ENCODE results near the gene PRSS36. TPM values are rescaled to one million over a fixed set of nuclear protein-coding genes. Genes with fewer than 3 reads are reported as not detected.
"Not testable (repeated sequence)": the region's sequence is repeated elsewhere in the genome, so short reads cannot be mapped to it uniquely, and the experiment has no call there.

Gene PRSS36
- total RNA-seq, result 1.5 TPM

DNA sequence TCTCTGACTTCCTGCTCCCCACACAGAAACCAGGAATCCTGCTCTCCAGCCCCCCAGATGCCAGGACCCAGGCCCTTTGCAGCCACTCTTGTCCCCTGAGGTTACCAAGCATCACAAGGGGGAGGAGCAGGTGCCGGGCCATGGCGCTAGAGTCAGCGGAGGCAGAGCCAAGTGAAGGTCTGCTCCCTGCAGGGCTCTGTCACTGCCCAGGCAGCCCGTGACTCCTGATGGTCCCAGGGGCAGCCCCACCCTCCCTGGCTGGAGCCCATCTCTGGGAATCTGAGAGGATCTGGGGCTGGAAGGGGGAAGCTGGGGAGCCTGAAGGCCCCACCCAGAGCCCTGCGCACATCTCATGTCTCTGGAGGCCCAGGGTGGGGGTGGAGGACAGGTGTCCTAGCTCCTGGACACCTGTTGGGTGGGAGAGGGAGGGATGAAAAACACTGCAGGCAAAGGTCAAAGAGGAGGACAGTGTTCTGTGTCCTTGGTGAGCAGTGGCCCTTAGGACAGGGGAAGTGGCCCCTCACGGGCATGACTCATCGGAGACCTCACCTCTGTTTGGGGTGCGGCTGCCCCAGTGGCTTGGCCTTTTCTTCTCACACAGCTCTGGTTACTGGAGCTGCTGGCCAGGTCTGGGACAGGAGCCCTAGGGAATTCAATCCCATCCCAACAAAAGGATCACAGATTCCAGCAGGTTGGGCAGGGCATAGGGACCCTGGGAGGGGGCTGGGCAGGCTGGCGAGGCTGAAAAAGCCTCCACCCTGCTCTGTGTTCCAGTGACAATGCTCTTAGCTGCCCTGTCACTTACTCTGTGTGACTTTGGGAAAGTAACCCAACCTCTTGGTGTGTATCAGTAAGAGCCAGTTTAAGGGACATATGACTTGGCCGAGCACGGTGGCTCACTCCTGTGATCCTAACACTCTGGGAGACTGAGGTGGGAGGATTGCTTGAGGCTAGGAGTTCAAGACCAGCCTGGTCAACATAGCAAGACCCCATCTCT is at the start of gene PRSS36:
Gene PRSS36 (minus strand): TSS at position 173 of the 997 bp plus-strand sequence. CDS start 31 bp downstream, at position 142.
- ATAC-seq (no peak), DNase-seq (ENCODE audit: low spot score) (no peak)

DNA sequence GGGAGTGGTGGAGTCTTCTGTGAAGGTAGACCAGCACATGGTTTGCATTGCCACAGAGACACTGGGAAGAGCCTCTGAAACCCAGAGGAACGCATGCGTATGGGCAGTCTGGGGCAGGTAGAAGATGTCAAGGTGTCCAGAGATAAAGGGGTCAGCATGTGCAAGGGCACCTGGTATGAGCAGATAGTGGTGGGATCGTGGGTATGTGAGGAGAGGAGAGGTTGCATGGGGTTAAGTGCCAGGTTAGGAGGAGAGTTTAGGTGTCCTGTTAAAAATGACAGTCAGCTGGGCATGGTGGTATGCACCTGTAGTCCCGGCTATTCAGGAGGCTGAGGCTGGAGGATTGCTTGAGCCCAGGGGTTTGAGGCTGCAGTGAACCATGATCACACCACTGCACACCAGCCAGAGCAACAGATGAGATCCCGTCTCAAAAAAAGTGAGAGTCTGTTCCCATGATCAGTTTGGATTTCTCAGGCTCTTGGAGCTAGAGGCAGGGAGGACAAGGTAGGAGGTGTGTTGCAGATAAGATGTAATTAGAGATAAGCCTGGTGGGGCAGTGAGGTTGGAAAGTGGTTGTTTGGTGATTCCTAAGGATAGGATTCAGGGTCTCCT is 49.7 kb upstream of the PRSS36 start:
- ATAC-seq (no peak), DNase-seq (ENCODE audit: low spot score) (no peak)

DNA sequence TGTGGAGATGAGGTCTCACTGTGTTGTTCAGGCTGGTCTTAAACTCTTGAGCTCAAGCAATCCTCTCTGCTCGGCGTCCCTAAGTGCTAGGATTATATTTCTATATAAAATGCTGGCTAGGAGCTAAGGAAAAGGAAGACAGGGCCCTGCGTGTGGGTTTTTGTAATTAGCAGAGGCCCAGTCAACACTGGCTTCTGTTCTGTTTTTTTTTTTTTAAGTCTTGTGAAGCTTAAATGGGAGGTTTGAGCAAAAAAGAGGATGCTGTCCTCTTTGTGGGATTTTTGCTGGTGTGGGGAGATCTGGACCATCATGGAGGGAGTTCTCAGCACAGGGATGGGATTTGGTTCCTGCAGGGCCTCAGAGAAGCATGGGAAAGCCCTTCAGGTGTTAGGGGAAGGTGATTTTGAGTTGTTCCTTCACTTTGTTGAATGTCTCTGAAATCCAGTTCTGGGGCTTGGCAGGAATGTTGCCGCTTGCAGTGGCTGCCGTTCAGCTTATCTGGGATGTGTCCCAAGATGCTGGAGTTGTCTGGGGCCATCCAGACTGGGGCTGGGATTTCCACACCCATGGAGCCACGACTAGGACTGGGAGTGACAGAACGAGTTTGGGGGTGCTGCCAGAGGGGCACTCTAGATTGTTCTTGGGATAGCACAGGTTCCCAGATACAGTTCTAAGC is 48.5 kb upstream of the PRSS36 start:
- ATAC-seq (no peak), DNase-seq (ENCODE audit: low spot score) (no peak)

DNA sequence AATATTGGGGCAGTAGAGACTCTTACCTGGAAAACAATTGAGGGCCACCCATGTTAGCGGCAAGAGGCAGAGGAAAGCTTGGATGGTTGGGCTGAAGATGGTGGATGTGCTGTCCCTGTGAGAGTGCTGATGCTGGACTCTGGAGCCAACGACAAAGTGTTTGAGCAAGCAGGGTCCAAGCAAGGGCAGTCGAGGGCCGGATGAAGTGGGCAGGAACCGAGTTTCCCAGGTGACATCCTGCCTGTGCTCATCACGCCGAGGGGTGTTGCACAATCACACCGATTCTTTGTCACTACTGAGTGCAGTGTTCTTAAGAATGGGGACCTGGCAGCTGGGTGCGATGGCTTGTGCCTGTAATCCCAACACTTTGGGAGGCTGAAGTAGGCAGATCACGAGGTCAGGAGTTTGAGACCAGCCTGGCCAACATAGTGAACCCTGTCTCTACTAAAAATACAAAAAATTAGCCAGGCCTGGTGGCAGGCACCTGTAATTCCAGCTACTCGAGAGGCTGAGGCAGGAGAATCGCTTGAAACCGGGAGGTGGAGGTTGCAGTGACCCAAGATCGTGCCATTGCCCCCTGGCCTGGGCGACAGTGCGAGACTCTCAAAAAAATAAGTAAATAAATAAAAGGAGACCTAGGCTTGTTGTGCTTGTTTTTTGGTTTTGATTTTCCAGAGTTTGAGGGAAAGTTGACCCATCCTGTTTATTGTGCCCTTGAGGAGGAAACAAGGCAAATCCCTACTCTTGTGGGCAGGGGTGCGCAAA is 46.6 kb upstream of the PRSS36 start:
- ATAC-seq (peak; percentile 19), DNase-seq (ENCODE audit: low spot score) (no peak)

DNA sequence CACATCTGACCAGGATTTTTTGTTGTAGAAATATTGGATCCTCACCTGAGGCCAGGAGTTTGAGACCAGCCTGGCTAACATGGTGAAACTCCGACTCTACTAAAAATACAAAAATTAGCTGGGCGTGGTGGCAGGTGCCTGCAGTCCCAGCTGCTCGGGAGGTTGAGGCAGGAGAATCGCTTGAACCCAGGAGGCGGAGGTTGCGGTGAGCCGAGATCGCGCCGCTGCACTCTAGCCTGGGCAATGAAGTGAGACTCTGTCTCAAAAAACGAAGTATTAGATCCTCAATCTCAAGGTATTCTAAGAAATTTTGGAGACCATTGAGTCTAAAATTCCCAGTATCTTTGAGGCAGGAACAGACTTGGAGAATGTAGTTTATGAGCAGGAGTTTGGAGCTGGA is 46.0 kb upstream of the PRSS36 start:
- not testable (repeated sequence) for ATAC-seq; DNase-seq (ENCODE audit: low spot score)

DNA sequence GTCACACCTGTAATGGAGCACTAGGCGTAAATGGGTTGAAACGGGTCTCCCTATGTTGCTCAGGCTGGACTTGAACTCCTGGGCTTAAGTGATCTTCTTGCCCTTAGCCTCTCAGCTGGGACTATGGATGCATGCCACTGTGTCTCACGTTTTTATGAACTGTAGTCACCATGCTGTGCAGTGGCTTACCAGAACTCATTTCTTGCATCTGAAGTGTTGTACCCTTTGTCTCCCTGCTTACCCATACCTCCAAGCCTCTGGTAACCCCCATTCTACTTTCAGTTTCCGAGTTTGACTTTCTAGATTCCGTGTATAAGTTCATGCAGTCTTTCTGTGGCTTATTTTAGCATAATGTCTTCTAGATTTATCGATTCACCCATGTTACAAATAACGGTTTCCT is 45.0 kb upstream of the PRSS36 start:
- ATAC-seq, result no peak
- DNase-seq (ENCODE audit: low spot score), result no peak

DNA sequence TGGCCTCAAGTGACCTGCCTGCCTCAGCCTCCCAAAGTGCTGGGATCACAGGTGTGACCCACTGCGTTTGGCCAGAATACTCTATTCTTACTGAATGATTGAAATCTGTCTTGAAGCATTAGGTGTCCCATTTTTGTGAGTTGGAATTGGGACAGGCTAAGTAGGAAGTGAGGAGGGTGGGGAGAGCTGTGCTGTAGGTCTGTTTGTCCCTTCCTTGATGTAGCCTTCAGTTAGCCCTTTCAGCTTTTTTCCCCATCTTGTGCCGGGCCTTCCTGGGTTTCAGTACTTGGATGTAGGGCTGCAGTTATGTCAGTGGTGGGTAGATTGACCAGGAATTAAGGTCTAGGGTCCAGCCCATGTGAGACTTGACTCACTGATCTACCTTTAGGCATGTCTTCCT is 44.0 kb upstream of the PRSS36 start:
- DNase-seq (ENCODE audit: low spot score) (no peak), ATAC-seq (no peak)

DNA sequence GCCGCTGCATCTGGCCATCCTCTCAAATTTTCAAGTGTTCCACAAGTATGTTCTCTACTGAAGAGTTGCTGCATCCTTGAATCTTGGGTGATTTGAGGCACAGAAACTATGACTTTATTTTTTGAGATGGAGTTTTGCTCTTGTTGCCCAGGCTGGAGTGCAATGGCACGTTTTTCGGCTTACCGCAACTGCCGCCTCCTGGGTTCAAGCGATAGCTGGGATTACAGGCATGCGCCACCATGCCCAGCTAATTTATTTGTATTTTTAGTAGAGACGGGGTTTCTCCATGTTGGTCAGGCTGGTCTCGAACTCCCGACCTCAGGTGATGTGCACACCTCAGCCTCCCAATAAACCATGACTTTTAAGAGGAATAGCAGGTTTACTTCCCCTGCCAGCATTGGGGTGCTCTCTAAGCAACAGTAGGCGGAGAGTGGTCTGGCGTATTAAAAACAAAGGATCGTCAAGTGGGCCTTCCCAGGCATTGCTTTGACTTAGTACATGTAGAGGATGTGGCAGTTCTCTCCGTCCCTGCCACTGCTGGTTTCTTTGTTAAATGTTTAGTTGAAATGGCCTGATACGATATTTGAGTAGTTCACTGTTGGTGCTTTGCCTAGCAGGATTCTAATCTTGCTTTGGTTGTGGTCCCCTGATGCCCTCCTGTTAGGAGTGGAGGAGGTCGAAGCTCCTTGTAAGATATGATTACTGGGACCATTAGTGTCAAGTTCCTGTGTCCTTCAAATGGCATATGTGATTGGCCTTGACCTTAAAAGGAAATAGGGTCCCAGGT is 43.2 kb upstream of the PRSS36 start:
- ATAC-seq, result no peak
- DNase-seq (ENCODE audit: low spot score), result no peak

DNA sequence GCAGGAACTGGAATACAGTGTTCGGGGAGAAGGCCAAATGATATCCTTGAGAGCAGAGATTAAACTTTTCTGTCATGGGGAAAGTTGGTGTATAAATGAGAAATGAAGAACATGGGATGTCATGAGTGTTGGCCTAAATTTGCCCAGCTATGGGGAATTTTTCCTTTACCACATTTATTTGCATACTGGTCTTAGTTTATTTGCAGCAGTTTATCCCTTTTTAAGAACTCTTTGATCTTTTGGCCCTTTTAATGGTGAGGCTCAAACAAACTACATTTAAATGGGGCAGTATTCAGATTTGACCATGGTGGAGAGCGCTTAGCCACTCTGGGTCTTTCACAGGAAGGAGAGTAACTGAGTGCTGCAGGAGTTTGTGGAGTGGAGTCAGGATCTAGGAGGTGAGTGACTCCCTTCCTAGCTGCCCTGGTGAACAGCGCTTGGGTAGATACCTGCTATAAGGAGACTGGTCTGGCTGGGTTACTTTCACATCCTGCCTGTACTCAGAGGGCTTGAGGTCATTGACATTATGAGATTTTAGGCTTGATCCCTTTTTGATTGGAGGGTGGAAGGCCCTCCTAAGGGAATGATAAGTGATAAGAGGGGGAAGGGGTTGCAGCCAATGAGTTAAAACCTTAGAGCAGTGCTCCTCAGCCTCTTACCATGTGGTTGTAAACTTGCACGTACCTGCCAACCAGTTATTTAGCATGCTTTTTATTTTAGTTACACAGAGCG is 42.0 kb upstream of the PRSS36 start:
- no peak for ATAC-seq
- no peak for DNase-seq (ENCODE audit: low spot score)

DNA sequence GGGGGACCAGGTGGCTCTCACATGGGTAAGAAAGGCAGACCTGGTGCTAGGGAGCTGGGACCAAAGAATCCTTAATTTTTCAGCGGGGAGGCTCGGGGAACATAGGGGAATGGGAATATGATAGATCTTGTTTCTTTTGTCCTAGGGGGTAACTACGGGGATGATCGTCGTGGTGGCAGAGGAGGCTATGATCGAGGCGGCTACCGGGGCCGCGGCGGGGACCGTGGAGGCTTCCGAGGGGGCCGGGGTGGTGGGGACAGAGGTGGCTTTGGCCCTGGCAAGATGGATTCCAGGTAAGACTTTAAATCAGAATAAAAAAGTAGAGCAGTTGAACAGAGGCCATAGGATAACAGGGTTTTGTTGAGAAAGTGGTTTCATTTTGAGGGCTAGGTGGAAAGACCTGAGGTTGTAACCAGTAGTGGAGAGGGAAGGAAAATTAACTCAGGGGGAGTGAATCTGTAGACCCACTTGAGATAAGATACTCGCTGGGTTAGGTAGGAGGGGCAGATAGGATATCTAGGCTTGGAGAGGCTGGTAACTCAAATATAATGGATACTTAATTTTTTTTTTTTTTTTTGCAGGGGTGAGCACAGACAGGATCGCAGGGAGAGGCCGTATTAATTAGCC is 41.1 kb upstream of the PRSS36 start:
- DNase-seq (ENCODE audit: low spot score) (no peak), ATAC-seq (no peak)

DNA sequence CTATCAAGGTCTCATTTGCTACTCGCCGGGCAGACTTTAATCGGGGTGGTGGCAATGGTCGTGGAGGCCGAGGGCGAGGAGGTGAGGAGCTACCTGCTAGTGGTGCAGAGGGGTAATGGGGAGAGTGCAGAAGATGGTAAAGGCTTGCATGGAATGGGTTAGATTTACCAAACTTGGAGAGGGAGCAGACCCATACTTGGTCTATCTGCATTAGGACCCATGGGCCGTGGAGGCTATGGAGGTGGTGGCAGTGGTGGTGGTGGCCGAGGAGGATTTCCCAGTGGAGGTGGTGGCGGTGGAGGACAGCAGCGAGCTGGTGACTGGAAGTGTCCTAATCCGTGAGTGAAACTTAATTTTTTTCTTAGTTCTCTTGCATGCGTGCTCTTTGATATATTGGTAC is 40.2 kb upstream of the PRSS36 start:
- no peak for DNase-seq (ENCODE audit: low spot score)
- no peak for ATAC-seq

DNA sequence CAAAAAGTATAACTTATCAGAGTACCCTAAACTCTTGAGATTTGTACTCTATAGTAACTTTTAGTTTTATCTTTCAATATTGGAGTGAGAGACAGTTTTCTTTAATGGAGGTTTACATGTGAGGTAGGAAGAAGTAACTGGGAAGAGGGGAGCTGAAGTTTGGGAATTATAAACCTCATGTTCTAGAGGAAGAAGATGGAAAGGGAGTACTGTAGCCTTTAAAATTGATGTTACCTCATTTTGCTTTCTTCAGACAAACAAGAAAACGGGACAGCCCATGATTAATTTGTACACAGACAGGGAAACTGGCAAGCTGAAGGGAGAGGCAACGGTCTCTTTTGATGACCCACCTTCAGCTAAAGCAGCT is 39.5 kb upstream of the PRSS36 start:
- no peak for DNase-seq (ENCODE audit: low spot score)

DNA sequence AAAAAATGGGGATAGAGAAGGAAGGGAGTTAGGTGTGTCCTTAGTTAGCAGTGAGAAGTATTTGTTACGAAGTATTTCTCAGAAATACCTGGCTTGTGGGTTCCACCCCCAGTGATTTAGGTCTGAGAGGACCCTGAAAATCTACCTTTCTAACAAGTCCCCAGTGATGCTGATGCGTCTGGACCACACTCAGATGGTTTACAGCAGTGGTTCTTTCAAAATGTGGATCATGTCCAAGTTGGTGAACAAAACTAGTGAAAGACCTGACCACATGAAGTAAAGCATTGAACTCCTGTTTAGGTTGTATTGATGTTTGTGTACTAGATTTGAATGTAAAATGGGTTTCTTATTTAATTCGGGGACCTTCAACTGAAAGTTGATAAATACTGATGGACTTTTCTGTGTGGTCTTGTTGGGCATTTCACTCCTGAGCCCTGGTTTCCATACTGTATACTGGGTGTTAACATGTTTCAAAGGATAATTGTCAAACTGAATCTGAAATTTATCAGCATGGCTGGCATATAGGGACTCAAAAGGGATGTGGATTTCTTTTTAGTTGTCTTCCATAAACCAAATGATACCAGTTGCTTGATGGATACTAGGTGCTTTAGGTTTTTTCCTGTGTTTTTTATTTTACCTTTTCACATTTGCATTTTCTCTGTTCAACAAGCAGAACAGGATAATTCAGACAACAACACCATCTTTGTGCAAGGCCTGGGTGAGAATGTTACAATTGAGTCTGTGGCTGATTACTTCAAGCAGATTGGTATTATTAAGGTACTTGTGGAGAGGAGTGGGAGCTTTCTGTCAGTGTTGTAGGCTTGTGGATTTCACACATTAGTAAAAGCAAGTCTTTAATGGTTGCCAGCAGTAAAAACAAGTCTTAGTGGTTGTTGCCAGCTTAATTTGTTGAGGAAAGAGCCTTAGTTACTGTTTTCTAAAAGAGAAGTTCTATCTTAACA is 38.9 kb upstream of the PRSS36 start:
- no peak for ATAC-seq
- DNase-seq (ENCODE audit: low spot score), result no peak

More for the DNA sequence above, 39.5 kb upstream of the PRSS36 start:
- ATAC-seq, result no peak

DNA sequence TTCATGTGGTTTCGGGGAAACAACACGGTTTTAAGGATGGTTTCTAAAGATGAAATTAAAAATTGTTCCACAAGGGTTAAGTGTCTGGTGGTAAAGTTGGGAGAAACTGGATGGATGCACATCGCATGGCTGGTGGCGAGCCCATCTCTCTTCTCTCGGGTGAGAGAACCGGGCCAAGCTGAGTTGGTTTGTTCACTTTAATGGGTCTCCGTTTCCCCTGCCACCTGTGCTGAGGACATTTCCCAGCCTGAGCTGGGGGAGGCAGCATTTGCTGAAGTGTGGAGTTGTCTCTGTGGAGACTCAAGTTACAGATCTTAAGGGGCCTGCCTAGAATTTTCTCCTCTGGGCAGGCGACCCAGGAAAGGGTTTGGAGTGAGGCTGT is 37.9 kb upstream of the PRSS36 start:
- no peak for ATAC-seq
- no peak for DNase-seq (ENCODE audit: low spot score)

DNA sequence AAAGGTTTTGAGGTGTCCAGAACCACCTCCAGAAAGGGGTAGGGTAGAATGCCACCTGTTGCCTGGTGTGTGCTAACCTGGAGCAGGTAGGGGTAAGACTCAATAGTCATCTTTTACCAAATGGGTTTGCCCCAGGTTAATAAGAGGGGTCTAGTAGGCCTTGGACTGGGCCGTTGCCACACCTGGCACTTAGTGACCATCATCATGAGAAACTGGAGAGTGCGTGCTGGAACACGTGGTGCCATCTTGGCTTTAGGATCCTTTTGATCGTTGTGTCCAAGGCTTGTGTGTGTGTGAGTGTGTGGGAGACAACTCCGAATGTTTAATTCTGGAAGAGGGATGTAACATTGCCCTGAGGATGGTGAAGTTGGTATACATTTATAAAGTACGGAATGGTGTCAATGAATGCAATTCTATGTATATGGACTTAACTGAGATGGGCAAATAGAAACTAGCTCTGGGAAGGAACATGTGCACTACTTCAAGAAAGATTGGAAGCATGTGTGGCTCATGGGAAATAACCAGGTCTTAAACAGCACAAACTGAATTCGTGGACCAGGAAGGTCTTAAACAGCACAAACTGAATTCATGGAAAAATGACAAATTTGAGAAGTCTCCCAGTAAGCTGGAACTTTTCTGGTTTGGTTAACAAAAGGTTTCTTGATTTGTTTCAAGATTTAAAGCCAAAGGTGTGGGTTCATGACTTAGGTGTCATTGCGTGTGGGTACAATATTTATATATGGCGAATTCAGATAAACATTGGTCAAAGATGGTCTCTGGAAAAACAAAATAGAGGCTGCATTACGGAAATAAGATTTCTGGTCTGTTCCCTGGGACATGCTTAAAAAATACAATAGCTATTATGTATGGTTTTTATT is 37.3 kb upstream of the PRSS36 start:
- DNase-seq (ENCODE audit: low spot score) (no peak), ATAC-seq (no peak)

DNA sequence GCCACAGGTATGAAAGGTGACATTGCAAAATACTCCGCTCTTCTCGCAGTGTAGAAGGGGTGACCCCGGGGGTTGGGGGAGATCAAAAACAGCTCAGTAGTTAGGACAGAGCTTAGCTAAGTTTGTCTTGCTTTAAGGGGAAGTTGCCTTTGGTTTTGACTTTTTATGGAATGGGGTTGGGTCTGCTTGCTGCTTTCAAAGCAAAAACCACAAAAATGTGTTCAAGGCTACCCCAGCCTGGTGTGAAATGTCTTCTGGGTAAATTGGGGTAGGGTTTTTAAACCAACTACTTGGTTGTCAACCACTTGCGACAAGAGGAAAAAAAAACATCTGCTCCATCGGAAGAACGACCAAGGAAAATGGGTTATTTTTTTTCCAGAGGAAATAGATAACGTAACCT is 36.3 kb upstream of the PRSS36 start:
- ATAC-seq, result no peak
- DNase-seq (ENCODE audit: low spot score), result no peak

DNA sequence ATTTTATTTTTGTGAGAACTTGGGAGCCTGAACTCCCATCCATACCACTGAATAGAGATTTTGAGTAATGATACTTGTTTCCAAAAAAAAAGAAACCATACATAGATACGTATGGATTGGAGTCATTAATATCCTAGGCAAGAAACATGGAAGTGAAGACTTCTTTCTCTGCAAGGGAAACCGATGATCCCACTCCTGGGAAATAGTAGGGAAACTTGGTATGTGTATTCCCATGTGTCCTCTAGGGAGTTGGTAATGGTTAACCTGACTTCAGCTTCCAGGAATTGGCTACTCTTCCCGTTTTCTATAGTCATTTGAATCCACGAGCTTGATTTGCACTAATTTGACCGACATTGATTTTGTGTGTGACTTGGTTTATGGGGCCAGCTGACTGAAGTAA is 35.5 kb upstream of the PRSS36 start:
- ATAC-seq (no peak), DNase-seq (ENCODE audit: low spot score) (no peak)
